PC-3 (cell line): Measurements from ENCODE around the gene SHISA6.

Experiments
- CTCF ChIP-seq: fragments of 300-600 bp; sonication (generic); conservative IDR thresholded peaks from 2 replicates; pipeline ENCODE4 v1.5.1; 2017; ENCODE audit warnings: antibody characterized with exemption, low read depth, mild to moderate bottlenecking, low read length
- EZH2 ChIP-seq: fragments of 300-600 bp; sonication (generic); IDR thresholded peaks from one replicate; pipeline ENCODE4 v1.6.1; 2017; ENCODE audit warnings: antibody characterized with exemption, mild to moderate bottlenecking, low read length; ENCODE audit not compliant: unreplicated experiment
- EZH2phosphoT487 ChIP-seq: fragments of 300-600 bp; sonication (generic); IDR thresholded peaks from 2 replicates; pipeline ENCODE4 v1.6.1; 2018; ENCODE audit warnings: mild to moderate bottlenecking, antibody characterized with exemption, low read length, borderline replicate concordance

GRCh38 chr17:11239379-11239970, 1.5 kb upstream of the SHISA6 start:
- TF ChIP-seq CTCF (no peak), EZH2 (no peak), EZH2phosphoT487 (no peak)
